Suprapubic skin (tissue), 3 donors: ENCODE results near the gene RFESD.

Experiments used
- CTCF ChIP-seq, 2 donors: fragments of 200-600 bp in 1 of 2; fragments of 450-650 bp in 1 of 2; sonication (generic) in 1 of 2; IDR thresholded peaks; one replicate each; pipeline ENCODE4 v1.5.1; 2016 to 2019; ENCODE audit warnings: antibody characterized with exemption in 2 of 2, mild to moderate bottlenecking in 1 of 2, moderate library complexity in 1 of 2
- EP300 ChIP-seq: sonication (generic); formaldehyde crosslinking; IDR thresholded peaks from one replicate; pipeline ENCODE4 v1.6.1; 2017; ENCODE audit warnings: antibody characterized with exemption
- POLR2A ChIP-seq, 2 donors: fragments of 450-650 bp; IDR thresholded peaks; one replicate each; pipeline ENCODE4 v1.6.1; 2017; ENCODE audit warnings: antibody characterized with exemption in 2 of 2, mild to moderate bottlenecking in 2 of 2, moderate library complexity in 2 of 2

GRCh38 chr5:95673081-95673480 lies 26.5 kb downstream of the RFESD start:
- no peak for TF ChIP-seq CTCF (IDR thresholded peaks at IDR 0.05)
- no peak for TF ChIP-seq POLR2A (IDR thresholded peaks at IDR 0.05)
- TF ChIP-seq EP300 = no peak
